ENCODE results near the gene RPL36AL. TPM values are rescaled to one million over a fixed set of nuclear protein-coding genes. Genes with fewer than 3 reads are reported as not detected.

The RPL36AL gene
- polyA plus RNA-seq, 1 of the 3 experiments (the other 2 are of a cell fraction): 337 TPM

DNA sequence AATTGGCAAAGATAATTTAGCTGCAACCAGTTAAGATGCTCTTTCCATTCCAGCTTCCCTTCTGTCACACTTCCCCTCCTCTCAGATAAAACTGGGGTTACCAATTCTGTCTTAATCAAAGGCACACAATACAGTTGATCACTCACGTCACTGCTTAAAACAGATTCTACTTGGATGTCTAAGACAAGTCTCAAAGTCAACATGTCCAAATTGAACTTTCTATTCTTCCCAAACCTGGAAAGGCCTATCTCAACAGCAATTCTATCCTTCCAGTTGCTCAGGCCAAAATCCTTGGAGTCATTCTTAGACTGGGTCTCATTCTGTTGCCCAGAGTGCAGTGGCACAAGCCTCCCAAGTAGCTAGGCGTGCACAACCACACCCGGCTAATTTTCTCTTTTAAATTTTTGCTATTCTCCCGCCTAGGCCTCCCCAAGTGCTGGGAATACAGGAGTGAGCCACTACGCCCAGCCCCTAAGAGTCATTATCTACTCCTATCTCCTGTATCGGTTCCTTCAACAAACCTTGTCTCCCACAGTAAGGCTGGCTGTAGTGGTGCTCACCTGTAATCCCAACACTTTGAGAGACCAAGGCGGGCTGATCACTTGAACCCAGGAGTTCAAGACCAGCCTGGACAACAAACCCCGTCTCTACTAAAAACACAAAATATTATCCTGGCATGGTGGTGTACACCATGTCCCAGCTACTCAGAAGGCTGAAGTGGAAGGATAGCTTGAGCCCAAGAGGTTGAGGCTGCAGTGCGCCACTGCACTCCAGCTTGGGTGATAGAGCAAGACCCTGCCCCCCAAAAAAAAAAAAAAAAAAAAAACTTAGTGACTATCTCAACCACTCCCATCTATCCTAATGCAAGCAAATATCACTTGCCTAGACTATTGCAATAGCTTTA, 39.0 kb downstream of the RPL36AL start (continued):
- TF ChIP-seq, protein P1, sequence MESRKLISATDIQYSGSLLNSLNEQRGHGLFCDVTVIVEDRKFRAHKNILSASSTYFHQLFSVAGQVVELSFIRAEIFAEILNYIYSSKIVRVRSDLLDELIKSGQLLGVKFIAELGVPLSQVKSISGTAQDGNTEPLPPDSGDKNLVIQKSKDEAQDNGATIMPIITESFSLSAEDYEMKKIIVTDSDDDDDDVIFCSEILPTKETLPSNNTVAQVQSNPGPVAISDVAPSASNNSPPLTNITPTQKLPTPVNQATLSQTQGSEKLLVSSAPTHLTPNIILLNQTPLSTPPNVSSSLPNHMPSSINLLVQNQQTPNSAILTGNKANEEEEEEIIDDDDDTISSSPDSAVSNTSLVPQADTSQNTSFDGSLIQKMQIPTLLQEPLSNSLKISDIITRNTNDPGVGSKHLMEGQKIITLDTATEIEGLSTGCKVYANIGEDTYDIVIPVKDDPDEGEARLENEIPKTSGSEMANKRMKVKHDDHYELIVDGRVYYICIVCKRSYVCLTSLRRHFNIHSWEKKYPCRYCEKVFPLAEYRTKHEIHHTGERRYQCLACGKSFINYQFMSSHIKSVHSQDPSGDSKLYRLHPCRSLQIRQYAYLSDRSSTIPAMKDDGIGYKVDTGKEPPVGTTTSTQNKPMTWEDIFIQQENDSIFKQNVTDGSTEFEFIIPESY (IDR thresholded peaks at IDR 0.05; ENCODE audit: borderline replicate concordance, low read depth): no peak
- TF ChIP-seq, protein P2, sequence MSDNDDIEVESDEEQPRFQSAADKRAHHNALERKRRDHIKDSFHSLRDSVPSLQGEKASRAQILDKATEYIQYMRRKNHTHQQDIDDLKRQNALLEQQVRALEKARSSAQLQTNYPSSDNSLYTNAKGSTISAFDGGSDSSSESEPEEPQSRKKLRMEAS (IDR thresholded peaks at IDR 0.05; ENCODE audit: low read depth): no peak
- TF ChIP-seq NRF1 (IDR thresholded peaks at IDR 0.05; ENCODE audit: low read depth, low read length) (no peak), ELF1 (IDR thresholded peaks at IDR 0.05) (no peak), GABPA (IDR thresholded peaks at IDR 0.05; ENCODE audit: low read depth) (no peak), MXI1 (IDR thresholded peaks at IDR 0.05; ENCODE audit: low read depth, low read length) (no peak)
- TF ChIP-seq, protein P3, sequence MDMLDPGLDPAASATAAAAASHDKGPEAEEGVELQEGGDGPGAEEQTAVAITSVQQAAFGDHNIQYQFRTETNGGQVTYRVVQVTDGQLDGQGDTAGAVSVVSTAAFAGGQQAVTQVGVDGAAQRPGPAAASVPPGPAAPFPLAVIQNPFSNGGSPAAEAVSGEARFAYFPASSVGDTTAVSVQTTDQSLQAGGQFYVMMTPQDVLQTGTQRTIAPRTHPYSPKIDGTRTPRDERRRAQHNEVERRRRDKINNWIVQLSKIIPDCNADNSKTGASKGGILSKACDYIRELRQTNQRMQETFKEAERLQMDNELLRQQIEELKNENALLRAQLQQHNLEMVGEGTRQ (IDR thresholded peaks at IDR 0.05; ENCODE audit: borderline replicate concordance, low read depth, low read length): no peak

DNA sequence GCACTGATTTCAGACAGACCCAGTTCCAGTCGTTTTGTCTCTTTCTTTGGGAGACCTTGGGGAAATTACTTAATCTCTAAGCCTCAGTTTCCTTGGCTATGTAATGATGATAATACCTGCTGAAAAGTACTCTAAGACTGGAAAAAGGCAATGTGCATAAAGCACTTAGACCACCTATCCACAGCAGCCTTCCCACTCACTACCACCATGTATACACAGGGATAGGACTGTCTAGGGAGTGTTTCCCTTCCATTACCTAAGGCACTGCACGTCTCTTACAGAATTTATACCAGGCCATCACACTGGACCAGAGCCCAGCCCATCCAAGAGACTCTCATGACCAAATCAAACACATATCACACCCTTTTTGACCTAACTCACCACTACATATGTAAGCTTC, 40.6 kb downstream of the RPL36AL start:
- Histone ChIP-seq H3K9me2 (no peaks in the 10 kb centered on the region), H3K9me3 (no peaks in the 10 kb centered on the region), H3K27ac (ENCODE audit: low read depth in 2 of 2, low read length in 1 of 2) (no peak overlapping the region), H4K20me1 (ENCODE audit: insufficient read depth) (peaks cover 56% of the 10 kb centered on the region), H3F3A (replicated peaks; ENCODE audit: insufficient read depth) (peaks cover 10% of the 10 kb centered on the region), H3K4me2 (no peak overlapping the region), H3K4me3 (ENCODE audit: low read depth in 2 of 2, low read length in 1 of 2) (no peak overlapping the region), H2AFZ (ENCODE audit: low read depth) (no peak overlapping the region), H3K36me3 (replicated peaks in 1 of 2; ENCODE audit: control insufficient read depth in 1 of 2, insufficient read depth in 2 of 2, low read length in 1 of 2) (peaks cover 27 to 28% of the 10 kb centered on the region in 2 experiments), H3K4me1 (ENCODE audit: control insufficient read depth in 1 of 2, insufficient read depth in 2 of 2, low read depth in 1 of 2, low read length in 1 of 2) (peaks cover 3 to 7% of the 10 kb centered on the region in 2 experiments; a peak in 1 of 4 replicates), H3K27me3 (ENCODE audit: insufficient read depth) (no peaks in the 10 kb centered on the region), H3K79me2 (ENCODE audit: insufficient read depth) (peaks cover 61% of the 10 kb centered on the region), H3K9ac (no peak overlapping the region)
- WGBS (ENCODE audit: low lambda C conversion rate): 91% methylated on average over 2 of the region's 2 CpGs
- ChIA-PET CTCF (no interaction called here), POLR2A (no interaction called here)
- no peak for DNase-seq
- TF ChIP-seq RFX5 (IDR thresholded peaks at IDR 0.05; ENCODE audit: low read length) (no peak), FOXM1 (IDR thresholded peaks at IDR 0.05; ENCODE audit: low read depth) (no peak), JUND (IDR thresholded peaks at IDR 0.05) (no peak), FOXJ3 (CRISPR knock-in tag; IDR thresholded peaks at IDR 0.05) (no peak), NRF1 (IDR thresholded peaks at IDR 0.05; ENCODE audit: low read depth, low read length) (no peak), TEAD4 (IDR thresholded peaks at IDR 0.05; ENCODE audit: borderline replicate concordance, insufficient read depth) (no peak), NFIC (IDR thresholded peaks at IDR 0.05; ENCODE audit: borderline replicate concordance) (no peak), RXRA (IDR thresholded peaks at IDR 0.05; ENCODE audit: borderline replicate concordance, low read depth) (no peak), GABPA (IDR thresholded peaks at IDR 0.05; ENCODE audit: low read depth) (no peak), YY1 (IDR thresholded peaks at IDR 0.05; ENCODE audit: low read depth) (no peak), CHD2 (IDR thresholded peaks at IDR 0.05; ENCODE audit: low read length, partially characterized antibody) (no peak), ELF1 (IDR thresholded peaks at IDR 0.05) (no peak), GATA2 (CRISPR knock-in tag; IDR thresholded peaks at IDR 0.05) (no peak), TCF12 (IDR thresholded peaks at IDR 0.05) (no peak)
- TF ChIP-seq, protein P4, sequence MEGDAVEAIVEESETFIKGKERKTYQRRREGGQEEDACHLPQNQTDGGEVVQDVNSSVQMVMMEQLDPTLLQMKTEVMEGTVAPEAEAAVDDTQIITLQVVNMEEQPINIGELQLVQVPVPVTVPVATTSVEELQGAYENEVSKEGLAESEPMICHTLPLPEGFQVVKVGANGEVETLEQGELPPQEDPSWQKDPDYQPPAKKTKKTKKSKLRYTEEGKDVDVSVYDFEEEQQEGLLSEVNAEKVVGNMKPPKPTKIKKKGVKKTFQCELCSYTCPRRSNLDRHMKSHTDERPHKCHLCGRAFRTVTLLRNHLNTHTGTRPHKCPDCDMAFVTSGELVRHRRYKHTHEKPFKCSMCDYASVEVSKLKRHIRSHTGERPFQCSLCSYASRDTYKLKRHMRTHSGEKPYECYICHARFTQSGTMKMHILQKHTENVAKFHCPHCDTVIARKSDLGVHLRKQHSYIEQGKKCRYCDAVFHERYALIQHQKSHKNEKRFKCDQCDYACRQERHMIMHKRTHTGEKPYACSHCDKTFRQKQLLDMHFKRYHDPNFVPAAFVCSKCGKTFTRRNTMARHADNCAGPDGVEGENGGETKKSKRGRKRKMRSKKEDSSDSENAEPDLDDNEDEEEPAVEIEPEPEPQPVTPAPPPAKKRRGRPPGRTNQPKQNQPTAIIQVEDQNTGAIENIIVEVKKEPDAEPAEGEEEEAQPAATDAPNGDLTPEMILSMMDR (IDR thresholded peaks at IDR 0.05): no peak
- TF ChIP-seq, protein P5, sequence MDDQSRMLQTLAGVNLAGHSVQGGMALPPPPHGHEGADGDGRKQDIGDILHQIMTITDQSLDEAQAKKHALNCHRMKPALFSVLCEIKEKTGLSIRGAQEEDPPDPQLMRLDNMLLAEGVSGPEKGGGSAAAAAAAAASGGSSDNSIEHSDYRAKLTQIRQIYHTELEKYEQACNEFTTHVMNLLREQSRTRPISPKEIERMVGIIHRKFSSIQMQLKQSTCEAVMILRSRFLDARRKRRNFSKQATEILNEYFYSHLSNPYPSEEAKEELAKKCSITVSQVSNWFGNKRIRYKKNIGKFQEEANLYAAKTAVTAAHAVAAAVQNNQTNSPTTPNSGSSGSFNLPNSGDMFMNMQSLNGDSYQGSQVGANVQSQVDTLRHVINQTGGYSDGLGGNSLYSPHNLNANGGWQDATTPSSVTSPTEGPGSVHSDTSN (IDR thresholded peaks at IDR 0.05): no peak
- TF ChIP-seq, protein P6, sequence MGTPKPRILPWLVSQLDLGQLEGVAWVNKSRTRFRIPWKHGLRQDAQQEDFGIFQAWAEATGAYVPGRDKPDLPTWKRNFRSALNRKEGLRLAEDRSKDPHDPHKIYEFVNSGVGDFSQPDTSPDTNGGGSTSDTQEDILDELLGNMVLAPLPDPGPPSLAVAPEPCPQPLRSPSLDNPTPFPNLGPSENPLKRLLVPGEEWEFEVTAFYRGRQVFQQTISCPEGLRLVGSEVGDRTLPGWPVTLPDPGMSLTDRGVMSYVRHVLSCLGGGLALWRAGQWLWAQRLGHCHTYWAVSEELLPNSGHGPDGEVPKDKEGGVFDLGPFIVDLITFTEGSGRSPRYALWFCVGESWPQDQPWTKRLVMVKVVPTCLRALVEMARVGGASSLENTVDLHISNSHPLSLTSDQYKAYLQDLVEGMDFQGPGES (IDR thresholded peaks at IDR 0.05; ENCODE audit: low read depth, low read length): no peak
- TF ChIP-seq, protein P7, sequence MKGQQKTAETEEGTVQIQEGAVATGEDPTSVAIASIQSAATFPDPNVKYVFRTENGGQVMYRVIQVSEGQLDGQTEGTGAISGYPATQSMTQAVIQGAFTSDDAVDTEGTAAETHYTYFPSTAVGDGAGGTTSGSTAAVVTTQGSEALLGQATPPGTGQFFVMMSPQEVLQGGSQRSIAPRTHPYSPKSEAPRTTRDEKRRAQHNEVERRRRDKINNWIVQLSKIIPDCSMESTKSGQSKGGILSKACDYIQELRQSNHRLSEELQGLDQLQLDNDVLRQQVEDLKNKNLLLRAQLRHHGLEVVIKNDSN (IDR thresholded peaks at IDR 0.05; ENCODE audit: borderline replicate concordance, low read depth): no peak
